GM20000 (cell line): ENCODE data around the gene IGSF23.

Experiments used
- DNase-seq: peaks from one replicate; pipeline ENCODE4 v3.0.0; 2012; ENCODE audit warnings: low spot score
- CTCF ChIP-seq: IDR thresholded peaks from 2 replicates; pipeline ENCODE4 v1.5.1; 2012; ENCODE audit warnings: mild to moderate bottlenecking, control low read depth; ENCODE audit errors: extremely low read depth, missing control alignments

Gene IGSF23

GRCh38 chr19:44617110-44617880, 3.9 kb downstream of the IGSF23 start:
- DNase-seq = no peak
- TF ChIP-seq CTCF = no peak

GRCh38 chr19:44618640-44619357, 5.4 kb downstream of the IGSF23 start:
- no peak for TF ChIP-seq CTCF
- no peak for DNase-seq

GRCh38 chr19:44620667-44621066, 7.3 kb downstream of the IGSF23 start:
- DNase-seq = no peak
- no peak for TF ChIP-seq CTCF

- no peak for DNase-seq
Observed at GRCh38 chr19:44621367-44621766, 8.0 kb downstream of the IGSF23 start.

GRCh38 chr19:44623080-44623479, 9.7 kb downstream of the IGSF23 start:
- TF ChIP-seq CTCF = no peak
- no peak for DNase-seq

More at GRCh38 chr19:44621367-44621766, 8.0 kb downstream of the IGSF23 start:
- TF ChIP-seq CTCF = no peak

- no peak for DNase-seq
Observed at GRCh38 chr19:44623626-44624025, 10.3 kb downstream of the IGSF23 start.

More at GRCh38 chr19:44623626-44624025, 10.3 kb downstream of the IGSF23 start:
- no peak for TF ChIP-seq CTCF
